C4-2B (cell line): Measurements from ENCODE around the gene CDC42EP2.

Experiments
- H3K27ac ChIP-seq: fragments of 450-650 bp; 2 replicates; pipeline ENCODE4 v1.5.1; 2017
- CTCF ChIP-seq: fragments of 450-650 bp; conservative IDR thresholded peaks from 2 replicates; pipeline ENCODE4 v1.5.1; 2017; ENCODE audit warnings: mild to moderate bottlenecking
- ZFX ChIP-seq: fragments of 450-650 bp; IDR thresholded peaks from 2 replicates; pipeline ENCODE4 v1.6.1; 2017

Gene CDC42EP2

GRCh38 chr11:65298655-65299179 is 15.9 kb upstream of the CDC42EP2 start:
- H3K27ac ChIP-seq, result no peak overlapping the region
- TF ChIP-seq ZFX (no peak), CTCF (no peak)

- TF ChIP-seq CTCF, result no peak
- no peak for TF ChIP-seq ZFX
These were observed 13.9 kb upstream of the CDC42EP2 start for GRCh38 chr11:65300621-65301275.

GRCh38 chr11:65301491-65302329 is 13.0 kb upstream of the CDC42EP2 start:
- H3K27ac ChIP-seq, result no peak overlapping the region
- TF ChIP-seq ZFX (no peak), CTCF (no peak)

More at GRCh38 chr11:65300621-65301275, 13.9 kb upstream of the CDC42EP2 start:
- no peak overlapping the region for H3K27ac ChIP-seq

- no peak overlapping the region for H3K27ac ChIP-seq
- TF ChIP-seq ZFX (no peak), CTCF (no peak)
These were observed 11.1 kb upstream of the CDC42EP2 start for GRCh38 chr11:65303555-65303954.

GRCh38 chr11:65304110-65304509 is 10.6 kb upstream of the CDC42EP2 start:
- H3K27ac ChIP-seq, result no peak overlapping the region
- TF ChIP-seq CTCF, result no peak
- no peak for TF ChIP-seq ZFX

- TF ChIP-seq CTCF (no peak), ZFX (no peak)
- no peak overlapping the region for H3K27ac ChIP-seq
These were observed 10.1 kb upstream of the CDC42EP2 start for GRCh38 chr11:65304613-65305012.
